ENCODE measurements around the gene TOP3A. TPM values are rescaled to one million over a fixed set of nuclear protein-coding genes. Genes with fewer than 3 reads are reported as not detected.

Gene TOP3A
- total and polyA plus RNA-seq, 2 of the 4 experiments (the other 2 are of a cell fraction) = 13.4 to 21.3 TPM

GRCh38 chr17:18248811-18249210 is 66.0 kb downstream of the TOP3A start:
- Histone ChIP-seq H4K8ac (ENCODE audit: low read depth in 2 of 2, low read length in 2 of 2) (no peak overlapping the region), H2AK5ac (ENCODE audit: low read depth, low read length) (no peak overlapping the region), H2BK15ac (ENCODE audit: low read depth, low read length) (no peak overlapping the region), H3K9me3 (ENCODE audit: control insufficient read depth, insufficient read depth, low read length) (no peaks in the 10 kb centered on the region), H2BK120ac (ENCODE audit: low read depth, low read length) (no peak overlapping the region), H3K18ac (ENCODE audit: low read depth, low read length) (no peak overlapping the region), H3K9ac (ENCODE audit: low read depth, low read length) (no peak overlapping the region), H4K91ac (ENCODE audit: insufficient read depth, low read depth, low read length) (no peak overlapping the region), H4K5ac (ENCODE audit: low read depth, low read length) (no peak overlapping the region), H3K4ac (ENCODE audit: low read depth, low read length) (no peak overlapping the region), H3K27me3 (ENCODE audit: control insufficient read depth, insufficient read depth, low read length) (no peaks in the 10 kb centered on the region), H3K9me1 (ENCODE audit: insufficient read depth, low read length) (no peaks in the 10 kb centered on the region; the same call in 1 of the 2 replicates), H3K4me1 (ENCODE audit: control insufficient read depth, insufficient read depth, low read length) (no peaks in the 10 kb centered on the region), H3K56ac (ENCODE audit: extremely low read depth, insufficient read depth, low read length) (no peak overlapping the region), H2AK9ac (replicated peaks; ENCODE audit: low read depth, low read length, poor library complexity) (no peak overlapping the region), H3K4me3 (ENCODE audit: insufficient read depth, low read depth, low read length) (no peak overlapping the region), H4K20me1 (ENCODE audit: insufficient read depth, low read length) (peaks cover 29% of the 10 kb centered on the region), H3K79me1 (ENCODE audit: low read depth in 1 of 2, low read length in 2 of 2) (peaks cover 3 to 34% of the 10 kb centered on the region in 2 experiments; a peak in 2 of 4 replicates), H3K27ac (ENCODE audit: insufficient read depth, low read length) (no peak overlapping the region), H3K23ac (ENCODE audit: low read depth, low read length) (no peak overlapping the region), H2BK5ac (ENCODE audit: low read depth, low read length, poor library complexity, severe bottlenecking) (no peak overlapping the region), H3K36me3 (ENCODE audit: control insufficient read depth, insufficient read depth, low read length) (peaks cover 84% of the 10 kb centered on the region), H3K14ac (replicated peaks; ENCODE audit: low read depth, low read length) (no peak overlapping the region), H2BK20ac (ENCODE audit: low read depth, low read length) (no peak overlapping the region), H3K4me2 (ENCODE audit: low read depth, low read length) (no peak overlapping the region), H2AFZ (replicated peaks; ENCODE audit: low read length, poor library complexity) (no peak overlapping the region)
- no CpG with 5 or more reads among the region's 7 CpGs for WGBS, 2 experiments (ENCODE audit: extremely low coverage in 2 of 2, insufficient read length in 1 of 2)
- ATAC-seq (ENCODE audit: low read depth) (no peak), DNase-seq (no peak)
- dilution Hi-C loops (cut with HindIII; ENCODE audit: low sequenced_read_pairs, unreplicated experiment) (no loop called here), intact Hi-C loops (cut with micrococcal nuclease) (no loop called here), in situ Hi-C loops (cut with MboI; ENCODE audit: low sequenced_read_pairs) (no loop called here)
- BruUV-seq (replicated peaks) = no TSS peak
- ChIA-PET POLR2A (ENCODE audit: unreplicated experiment) (interaction anchor here (0.5 kb wide), 1 partner anchor 9 kb away, joined by 3 read pairs; no protein-coding TSS in a partner anchor), CTCF (interaction anchor here (0.6 to 1.0 kb wide), 3 partner anchors 13 to 55 kb away, joined by 3 to 4 read pairs (median 3); no protein-coding TSS in a partner anchor)
- no peak for TF ChIP-seq RAD21 (IDR thresholded peaks at IDR 0.05; ENCODE audit: low read length)
- no peak for TF ChIP-seq MAZ (IDR thresholded peaks at IDR 0.05; ENCODE audit: borderline replicate concordance, low read depth, low read length)
- no peak for TF ChIP-seq CEBPB (IDR thresholded peaks at IDR 0.05; ENCODE audit: low read depth, low read length)
- no peak for TF ChIP-seq USF2 (IDR thresholded peaks at IDR 0.05; ENCODE audit: low read depth, low read length)
- TF ChIP-seq FOS (IDR thresholded peaks at IDR 0.05; ENCODE audit: low read depth, low read length) = no peak
- TF ChIP-seq SMC3 (IDR thresholded peaks at IDR 0.05; ENCODE audit: low read depth, low read length) = no peak
- TF ChIP-seq MAFK (IDR thresholded peaks at IDR 0.05; ENCODE audit: low read depth, low read length) = no peak
- no peak for TF ChIP-seq RCOR1 (IDR thresholded peaks at IDR 0.05; ENCODE audit: insufficient replicate concordance, low read length)
- no peak for TF ChIP-seq CHD1 (IDR thresholded peaks at IDR 0.05; ENCODE audit: low read depth, low read length)

Data from IMR-90 (cell line).